OCI-LY7 (cell line): ENCODE results near the gene MAN1B1. TPM values are rescaled to one million over a fixed set of nuclear protein-coding genes. Genes with fewer than 3 reads are reported as not detected.

ENCODE experiments used
- BruUV-seq: library from RNA; stranded (reverse); fragments of 400-500 nt; replicated peaks from 2 replicates; lab custom pipeline; 2021; lab: Mats Ljungman, UMichigan
- CTCF ChIA-PET: fragments of 300-600 bp; sonication (Branson Sonifier 250); formaldehyde crosslinking; loops from one replicate; lab custom pipeline; 2022; ENCODE audit warnings: antibody characterized with exemption; ENCODE audit not compliant: unreplicated experiment; lab: Charles Lee
- POLR2A ChIA-PET: fragments of 300-600 bp; sonication (Branson Sonifier 250); formaldehyde crosslinking; loops from one replicate; lab custom pipeline; 2022; ENCODE audit warnings: antibody characterized with exemption; lab: Charles Lee
- DNase-seq: peaks from one replicate; pipeline ENCODE4 v3.0.0-alpha.2; 2015; ENCODE audit warnings: low spot score
- H2AFZ ChIP-seq: fragments of 200-600 bp; sonication (generic), shearing (Covaris generic); 2 replicates; pipeline ENCODE4 v1.6.1; 2014; ENCODE audit warnings: mild to moderate bottlenecking, antibody characterized with exemption, low read length, moderate library complexity
- H3K27ac ChIP-seq: fragments of 200-600 bp; sonication (generic); 2 replicates; pipeline ENCODE4 v1.5.1; 2014; ENCODE audit warnings: mixed run types, low read depth, mild to moderate bottlenecking, moderate library complexity, low read length, inconsistent platforms; ENCODE audit not compliant: poor library complexity, severe bottlenecking
- H3K36me3 ChIP-seq: fragments of 200-600 bp; sonication (generic); 2 replicates; pipeline ENCODE4 v1.6.1; 2014; ENCODE audit warnings: mild to moderate bottlenecking, antibody characterized with exemption, low read length, moderate library complexity, mixed read lengths; ENCODE audit not compliant: insufficient read depth
- H3K4me1 ChIP-seq: fragments of 200-600 bp; sonication (generic); 2 replicates; pipeline ENCODE4 v1.5.1; 2014; ENCODE audit warnings: mild to moderate bottlenecking, low read length; ENCODE audit not compliant: insufficient read depth, poor library complexity, severe bottlenecking
- H3K4me2 ChIP-seq: fragments of 200-600 bp; sonication (generic); 2 replicates; pipeline ENCODE4 v1.6.1; 2014; ENCODE audit warnings: mild to moderate bottlenecking, low read length
- H3K4me3 ChIP-seq: fragments of 200-600 bp; sonication (generic); 2 replicates; pipeline ENCODE4 v1.5.1; 2014; ENCODE audit warnings: mild to moderate bottlenecking, low read depth, low read length; ENCODE audit not compliant: poor library complexity, severe bottlenecking
- H3K79me2 ChIP-seq: fragments of 200-600 bp; sonication (generic); 2 replicates; pipeline ENCODE4 v1.6.1; 2016; ENCODE audit warnings: low read depth, mild to moderate bottlenecking, low read length, moderate library complexity, mixed read lengths; ENCODE audit not compliant: insufficient read depth
- H3K9me2 ChIP-seq: fragments of 200-600 bp; sonication (generic); 2 replicates; pipeline ENCODE4 v1.6.1; 2016; ENCODE audit warnings: mild to moderate bottlenecking, low read length, mixed read lengths; ENCODE audit not compliant: insufficient read depth
- H3K9me3 ChIP-seq: fragments of 200-600 bp; sonication (generic); 2 replicates; pipeline ENCODE4 v1.6.1; 2014; ENCODE audit warnings: mild to moderate bottlenecking, mixed run types, low read length, mixed read lengths
- H4K20me1 ChIP-seq: fragments of 200-600 bp; sonication (generic); 2 replicates; pipeline ENCODE4 v1.6.1; 2014; ENCODE audit warnings: mild to moderate bottlenecking, antibody characterized with exemption, low read length, moderate library complexity, mixed read lengths; ENCODE audit not compliant: insufficient read depth
- EZH2phosphoT487 ChIP-seq: fragments of 200-600 bp; sonication (generic); IDR thresholded peaks from 2 replicates; pipeline ENCODE4 v1.6.1; 2018; ENCODE audit warnings: low read depth, borderline replicate concordance, mild to moderate bottlenecking, mixed run types, antibody characterized with exemption, low read length, moderate library complexity, mixed read lengths
- intact Hi-C: fragments of 100-400 bp; cut with micrococcal nuclease; formaldehyde crosslinking; loops from one replicate; pipeline ENCODE4 v1.10.0; 2022; ENCODE audit not compliant: unreplicated experiment
- total RNA-seq, 2 experiments: library from RNA; depleted of rRNA in 1 of 2; stranded (reverse); fragments of >200 nt in 1 of 2; shearing (Covaris generic) in 1 of 2; gene quantifications; 2 replicates each; pipeline ENCODE4 v1.2.3, GENCODE V29; 2014 to 2022
- TF ChIP-seq, protein P1 (sequence below): fragments of 200-600 bp; sonication (generic); conservative IDR thresholded peaks from 2 replicates; pipeline ENCODE4 v1.5.1; 2014; ENCODE audit warnings: mild to moderate bottlenecking, antibody characterized with exemption, low read length, moderate library complexity, mixed read lengths

Gene MAN1B1
- total RNA-seq, 2 experiments from 2014 or later = 32.7 to 43.4 TPM

DNA sequence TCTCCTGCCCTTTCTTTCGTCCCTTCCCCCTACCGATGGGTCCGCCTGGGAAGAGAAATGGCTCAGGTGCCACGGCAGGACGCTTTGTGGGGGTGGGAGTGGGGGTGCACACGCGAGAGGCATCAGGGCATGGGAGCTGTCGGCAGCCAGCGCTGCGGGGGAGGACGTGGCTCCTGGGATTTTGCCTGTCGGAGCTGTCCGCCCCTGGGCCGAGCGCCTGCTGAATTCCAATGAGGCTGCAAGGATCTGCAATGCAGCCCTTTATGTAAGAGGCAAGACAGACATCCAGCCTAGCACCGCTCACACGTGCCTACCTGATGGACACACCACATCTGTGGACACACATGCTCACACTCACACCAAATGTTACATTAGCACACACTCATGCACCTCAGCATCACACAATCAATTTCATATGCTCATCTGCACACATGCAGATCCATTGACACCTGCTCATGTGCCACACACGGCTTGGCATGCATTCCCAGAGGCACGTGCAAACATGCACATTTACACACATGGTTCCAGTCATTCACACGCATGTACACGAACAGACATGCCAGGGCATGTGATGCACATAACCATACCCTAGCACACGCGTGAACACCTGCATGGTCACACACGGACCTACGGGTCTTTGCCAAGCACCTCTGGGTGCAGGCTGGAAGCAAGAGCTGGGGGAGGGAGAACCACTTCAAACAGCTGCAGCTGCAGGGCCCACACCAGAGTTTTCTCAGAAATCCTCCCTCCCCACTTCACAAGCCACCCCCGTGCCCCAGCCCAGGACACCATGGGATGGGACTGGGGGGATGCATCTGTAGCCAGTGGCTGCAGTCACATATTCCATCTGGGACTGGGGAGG lies 53.6 kb downstream of the MAN1B1 start:
- no peaks in the 10 kb centered on the region for H3K9me3 ChIP-seq
- intact Hi-C loops = no loop called here
- POLR2A ChIA-PET = interaction anchor here (1.0 to 1.2 kb wide), 2 partner anchors 9 to 11 kb away, joined by 3 to 4 read pairs; no protein-coding TSS in a partner anchor
- CTCF ChIA-PET = no interaction called here
- H3K27ac ChIP-seq = no peak overlapping the region
- no peaks in the 10 kb centered on the region for H3K79me2 ChIP-seq
- peaks cover 26% of the 10 kb centered on the region for H3K4me1 ChIP-seq
- no peak overlapping the region for H3K4me2 ChIP-seq
- no peaks in the 10 kb centered on the region for H3K36me3 ChIP-seq
- no peak overlapping the region for H2AFZ ChIP-seq
- no peak for DNase-seq
- TF ChIP-seq, protein P1, sequence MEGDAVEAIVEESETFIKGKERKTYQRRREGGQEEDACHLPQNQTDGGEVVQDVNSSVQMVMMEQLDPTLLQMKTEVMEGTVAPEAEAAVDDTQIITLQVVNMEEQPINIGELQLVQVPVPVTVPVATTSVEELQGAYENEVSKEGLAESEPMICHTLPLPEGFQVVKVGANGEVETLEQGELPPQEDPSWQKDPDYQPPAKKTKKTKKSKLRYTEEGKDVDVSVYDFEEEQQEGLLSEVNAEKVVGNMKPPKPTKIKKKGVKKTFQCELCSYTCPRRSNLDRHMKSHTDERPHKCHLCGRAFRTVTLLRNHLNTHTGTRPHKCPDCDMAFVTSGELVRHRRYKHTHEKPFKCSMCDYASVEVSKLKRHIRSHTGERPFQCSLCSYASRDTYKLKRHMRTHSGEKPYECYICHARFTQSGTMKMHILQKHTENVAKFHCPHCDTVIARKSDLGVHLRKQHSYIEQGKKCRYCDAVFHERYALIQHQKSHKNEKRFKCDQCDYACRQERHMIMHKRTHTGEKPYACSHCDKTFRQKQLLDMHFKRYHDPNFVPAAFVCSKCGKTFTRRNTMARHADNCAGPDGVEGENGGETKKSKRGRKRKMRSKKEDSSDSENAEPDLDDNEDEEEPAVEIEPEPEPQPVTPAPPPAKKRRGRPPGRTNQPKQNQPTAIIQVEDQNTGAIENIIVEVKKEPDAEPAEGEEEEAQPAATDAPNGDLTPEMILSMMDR = no peak
- no peak for TF ChIP-seq EZH2phosphoT487
- no TSS peak for BruUV-seq
- no peak overlapping the region for H3K4me3 ChIP-seq
- H4K20me1 ChIP-seq = no peaks in the 10 kb centered on the region
- no peaks in the 10 kb centered on the region for H3K9me2 ChIP-seq

DNA sequence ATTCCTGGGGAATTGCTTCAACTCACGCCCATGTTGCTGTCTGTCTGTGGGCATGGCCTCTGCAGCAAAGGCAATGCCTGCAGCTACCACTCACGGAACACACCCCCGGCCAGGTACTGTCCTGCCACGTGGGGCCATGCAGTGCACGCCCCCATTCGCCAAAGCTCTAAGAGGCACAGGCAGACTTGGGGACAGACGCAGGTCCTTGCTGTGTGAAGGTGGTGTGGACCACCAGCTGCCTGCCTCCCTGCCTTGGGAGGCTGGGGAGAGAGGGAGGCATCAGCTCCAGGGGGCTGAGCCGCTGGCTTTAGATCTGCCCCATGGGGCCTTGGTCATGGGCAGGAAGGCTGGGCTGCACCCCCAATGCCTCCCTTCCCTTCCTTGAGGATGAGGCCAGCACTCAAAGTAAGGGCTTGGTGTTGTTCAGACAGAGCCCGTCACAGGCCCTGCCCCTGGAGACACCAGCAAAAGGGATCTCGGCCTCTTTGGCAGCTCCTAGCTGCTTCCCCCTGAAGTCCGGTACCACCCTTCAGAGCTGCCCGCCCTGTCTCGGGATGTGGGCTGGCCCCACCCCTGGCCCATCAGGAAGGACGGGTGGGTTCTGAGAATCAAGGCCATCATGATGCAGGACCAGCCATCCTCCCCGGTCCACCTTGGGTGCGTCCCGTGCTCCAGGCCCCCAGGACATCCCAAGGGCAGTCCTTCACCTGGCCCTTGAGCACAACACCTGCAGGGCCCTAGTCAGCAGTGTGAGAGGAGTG lies 54.4 kb downstream of the MAN1B1 start:
- no peak for TF ChIP-seq EZH2phosphoT487
- TF ChIP-seq, protein P1 = no peak
- ChIA-PET POLR2A (interaction anchor here (1.0 kb wide), 1 partner anchor 12 kb away, joined by 4 read pairs; no protein-coding TSS in a partner anchor), CTCF (no interaction called here)
- Histone ChIP-seq H3K79me2 (no peaks in the 10 kb centered on the region), H3K27ac (no peak overlapping the region), H4K20me1 (no peaks in the 10 kb centered on the region), H3K4me2 (no peak overlapping the region), H2AFZ (no peak overlapping the region), H3K9me2 (no peaks in the 10 kb centered on the region), H3K4me1 (peaks cover 18% of the 10 kb centered on the region), H3K4me3 (no peak overlapping the region), H3K36me3 (no peaks in the 10 kb centered on the region), H3K9me3 (no peaks in the 10 kb centered on the region)
- BruUV-seq = no TSS peak
- no peak for DNase-seq
- intact Hi-C loops = no loop called here
